Thyroid gland (tissue), 4 donors: ENCODE measurements around the gene N4BP2.

Experiments
- CTCF ChIP-seq, 6 experiments: fragments of 200-600 bp in 3 of 6; fragments of 450-650 bp in 3 of 6; sonication (generic) in 3 of 6; IDR thresholded peaks; one replicate each; pipeline ENCODE4 v1.5.1; 2016 to 2019; ENCODE audit warnings: antibody characterized with exemption in 6 of 6, mild to moderate bottlenecking in 2 of 6, inconsistent platforms in 1 of 6, moderate library complexity in 1 of 6
- POLR2A ChIP-seq, 2 donors: fragments of 450-650 bp; IDR thresholded peaks; one replicate each; pipeline ENCODE4 v1.6.1; 2017; ENCODE audit warnings: antibody characterized with exemption in 2 of 2, mild to moderate bottlenecking in 2 of 2, moderate library complexity in 1 of 2

GRCh38 chr4:40186665-40187014, 130.0 kb downstream of the N4BP2 start:
- TF ChIP-seq CTCF (IDR thresholded peaks at IDR 0.05) = no peak
- TF ChIP-seq POLR2A (IDR thresholded peaks at IDR 0.05) = no peak
